Measurements from ENCODE around the gene CSNK1E.

CSNK1E gene

GRCh38 chr22:38347944-38348750 is 30.9 kb upstream of the CSNK1E start:
- Histone ChIP-seq H2AFZ (ENCODE audit: low read depth, low read length, severe bottlenecking) (no peak overlapping the region), H3K79me2 (ENCODE audit: insufficient read depth, low read length) (no peaks in the 10 kb centered on the region), H3K9ac (ENCODE audit: low read length) (no peak overlapping the region), H3K4me2 (ENCODE audit: low read depth, low read length, poor library complexity, severe bottlenecking) (no peak overlapping the region), H3K9me2 (replicated peaks; ENCODE audit: insufficient read depth, low read length) (no peaks in the 10 kb centered on the region), H3K9me3 (ENCODE audit: insufficient read depth, low read length) (no peaks in the 10 kb centered on the region), H3K27ac (ENCODE audit: low read depth, low read length) (no peak overlapping the region), H4K20me1 (ENCODE audit: low read depth, low read length) (no peaks in the 10 kb centered on the region), H3F3A (ENCODE audit: insufficient read depth) (no peaks in the 10 kb centered on the region), H3K36me3 (ENCODE audit: low read length) (no peaks in the 10 kb centered on the region), H3K4me3 (ENCODE audit: insufficient read depth, low read length, poor library complexity, severe bottlenecking) (no peak overlapping the region), H3K27me3 (ENCODE audit: low read length) (no peaks in the 10 kb centered on the region)
- TF ChIP-seq EZH2phosphoT487 (conservative IDR thresholded peaks at IDR 0.05; ENCODE audit: low read length), result no peak
- no peak for TF ChIP-seq CTCF (IDR thresholded peaks at IDR 0.05; ENCODE audit: insufficient read depth, low read length, poor library complexity, severe bottlenecking)

GRCh38 chr22:38347181-38347943 is 30.1 kb upstream of the CSNK1E start:
- no peak overlapping the region for H2AFZ ChIP-seq (ENCODE audit: low read depth, low read length, severe bottlenecking)
- H3K9ac ChIP-seq (ENCODE audit: low read length), result no peak overlapping the region
- H4K20me1 ChIP-seq (ENCODE audit: low read depth, low read length), result no peaks in the 10 kb centered on the region
- TF ChIP-seq CTCF (IDR thresholded peaks at IDR 0.05; ENCODE audit: insufficient read depth, low read length, poor library complexity, severe bottlenecking) (no peak), EZH2phosphoT487 (conservative IDR thresholded peaks at IDR 0.05; ENCODE audit: low read length) (no peak)
- H3F3A ChIP-seq (ENCODE audit: insufficient read depth), result no peaks in the 10 kb centered on the region
- H3K36me3 ChIP-seq (ENCODE audit: low read length), result no peaks in the 10 kb centered on the region
- no peaks in the 10 kb centered on the region for H3K27me3 ChIP-seq (ENCODE audit: low read length)
- H3K9me2 ChIP-seq (replicated peaks; ENCODE audit: insufficient read depth, low read length), result no peaks in the 10 kb centered on the region
- no peak overlapping the region for H3K4me2 ChIP-seq (ENCODE audit: low read depth, low read length, poor library complexity, severe bottlenecking)
- no peaks in the 10 kb centered on the region for H3K79me2 ChIP-seq (ENCODE audit: insufficient read depth, low read length)
- H3K9me3 ChIP-seq (ENCODE audit: insufficient read depth, low read length), result no peaks in the 10 kb centered on the region
- no peak overlapping the region for H3K27ac ChIP-seq (ENCODE audit: low read depth, low read length)
- H3K4me3 ChIP-seq (ENCODE audit: insufficient read depth, low read length, poor library complexity, severe bottlenecking), result no peak overlapping the region

- H3K9ac ChIP-seq (ENCODE audit: low read length), result no peak overlapping the region
- H3K9me2 ChIP-seq (replicated peaks; ENCODE audit: insufficient read depth, low read length), result no peaks in the 10 kb centered on the region
- no peaks in the 10 kb centered on the region for H4K20me1 ChIP-seq (ENCODE audit: low read depth, low read length)
- H3K4me3 ChIP-seq (ENCODE audit: insufficient read depth, low read length, poor library complexity, severe bottlenecking), result no peak overlapping the region
- no peaks in the 10 kb centered on the region for H3K9me3 ChIP-seq (ENCODE audit: insufficient read depth, low read length)
- H3K79me2 ChIP-seq (ENCODE audit: insufficient read depth, low read length), result no peaks in the 10 kb centered on the region
- no peaks in the 10 kb centered on the region for H3F3A ChIP-seq (ENCODE audit: insufficient read depth)
- H3K36me3 ChIP-seq (ENCODE audit: low read length), result no peaks in the 10 kb centered on the region
- H3K27ac ChIP-seq (ENCODE audit: low read depth, low read length), result no peak overlapping the region
- H2AFZ ChIP-seq (ENCODE audit: low read depth, low read length, severe bottlenecking), result no peak overlapping the region
- no peak overlapping the region for H3K4me2 ChIP-seq (ENCODE audit: low read depth, low read length, poor library complexity, severe bottlenecking)
- H3K27me3 ChIP-seq (ENCODE audit: low read length), result no peaks in the 10 kb centered on the region
- no peak for TF ChIP-seq CTCF (IDR thresholded peaks at IDR 0.05; ENCODE audit: insufficient read depth, low read length, poor library complexity, severe bottlenecking)
- TF ChIP-seq EZH2phosphoT487 (conservative IDR thresholded peaks at IDR 0.05; ENCODE audit: low read length), result no peak
These were observed 29.3 kb upstream of the CSNK1E start for GRCh38 chr22:38346506-38346905.
